ENCODE data around the gene NBEA.

Gene NBEA

GRCh38 chr13:35695448-35695770, 753.3 kb downstream of the NBEA start:
- TF ChIP-seq, protein P1, sequence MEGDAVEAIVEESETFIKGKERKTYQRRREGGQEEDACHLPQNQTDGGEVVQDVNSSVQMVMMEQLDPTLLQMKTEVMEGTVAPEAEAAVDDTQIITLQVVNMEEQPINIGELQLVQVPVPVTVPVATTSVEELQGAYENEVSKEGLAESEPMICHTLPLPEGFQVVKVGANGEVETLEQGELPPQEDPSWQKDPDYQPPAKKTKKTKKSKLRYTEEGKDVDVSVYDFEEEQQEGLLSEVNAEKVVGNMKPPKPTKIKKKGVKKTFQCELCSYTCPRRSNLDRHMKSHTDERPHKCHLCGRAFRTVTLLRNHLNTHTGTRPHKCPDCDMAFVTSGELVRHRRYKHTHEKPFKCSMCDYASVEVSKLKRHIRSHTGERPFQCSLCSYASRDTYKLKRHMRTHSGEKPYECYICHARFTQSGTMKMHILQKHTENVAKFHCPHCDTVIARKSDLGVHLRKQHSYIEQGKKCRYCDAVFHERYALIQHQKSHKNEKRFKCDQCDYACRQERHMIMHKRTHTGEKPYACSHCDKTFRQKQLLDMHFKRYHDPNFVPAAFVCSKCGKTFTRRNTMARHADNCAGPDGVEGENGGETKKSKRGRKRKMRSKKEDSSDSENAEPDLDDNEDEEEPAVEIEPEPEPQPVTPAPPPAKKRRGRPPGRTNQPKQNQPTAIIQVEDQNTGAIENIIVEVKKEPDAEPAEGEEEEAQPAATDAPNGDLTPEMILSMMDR (conservative IDR thresholded peaks at IDR 0.05) = no peak
- no peak overlapping the region for H3K27ac ChIP-seq

GRCh38 chr13:35697186-35697730, 755.2 kb downstream of the NBEA start:
- TF ChIP-seq, protein P1 (conservative IDR thresholded peaks at IDR 0.05) = no peak
- H3K27ac ChIP-seq = no peak overlapping the region

- TF ChIP-seq, protein P1 (conservative IDR thresholded peaks at IDR 0.05) = no peak
- H3K27ac ChIP-seq = no peak overlapping the region
Observed at GRCh38 chr13:35698911-35699576, 757.0 kb downstream of the NBEA start.

- TF ChIP-seq, protein P1 (conservative IDR thresholded peaks at IDR 0.05) = no peak
- no peak overlapping the region; the same call in 1 of the 2 replicates for H3K27ac ChIP-seq
Observed at GRCh38 chr13:35699825-35700510, 757.9 kb downstream of the NBEA start.

DNA sequence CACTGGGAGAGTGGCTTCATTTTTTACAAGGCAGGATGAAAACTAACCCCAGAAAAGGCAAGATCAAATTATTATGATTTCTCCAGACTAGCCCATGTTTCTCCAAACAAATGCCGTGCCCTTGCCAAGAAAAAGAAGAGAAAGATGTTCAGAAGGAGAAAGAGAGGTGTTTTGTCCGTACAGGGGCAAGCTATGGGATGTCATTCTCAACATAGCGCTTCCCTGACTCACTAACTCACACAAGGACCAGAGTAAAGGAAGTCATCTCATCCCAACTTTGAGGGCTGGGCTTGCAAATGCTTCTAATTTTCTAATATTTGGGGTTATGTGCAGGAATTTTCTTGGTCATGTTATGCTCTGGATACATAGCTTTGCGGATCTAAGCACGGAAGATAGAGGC, 758.6 kb downstream of the NBEA start:
- TF ChIP-seq, protein P1 (conservative IDR thresholded peaks at IDR 0.05) = no peak
- no peak overlapping the region for H3K27ac ChIP-seq

GRCh38 chr13:35702316-35702715, 760.2 kb downstream of the NBEA start:
- TF ChIP-seq, protein P1 (conservative IDR thresholded peaks at IDR 0.05) = no peak
- no peak overlapping the region for H3K27ac ChIP-seq

DNA sequence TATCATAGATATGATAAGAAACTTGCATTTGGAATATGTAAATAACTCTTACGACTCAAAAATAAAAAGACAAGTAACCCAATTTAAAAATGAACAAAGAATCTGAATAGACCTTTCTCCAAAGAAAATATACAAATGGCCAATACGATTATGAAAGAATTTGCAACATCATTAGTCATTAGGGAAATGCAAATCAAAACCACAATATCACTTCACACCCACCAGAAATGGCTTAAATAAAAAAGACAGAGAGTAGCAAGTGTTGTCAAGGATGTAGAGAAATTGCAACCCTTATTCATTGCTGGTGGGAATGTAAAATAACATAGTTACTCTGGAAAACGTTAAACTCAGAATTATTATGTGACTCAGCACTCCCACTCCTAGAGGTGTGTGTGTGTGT, 761.0 kb downstream of the NBEA start:
- no peak overlapping the region for H3K27ac ChIP-seq
- TF ChIP-seq, protein P1 (conservative IDR thresholded peaks at IDR 0.05) = no peak
